Measurements from ENCODE around the gene ZNF362. TPM values are rescaled to one million over a fixed set of nuclear protein-coding genes. Genes with fewer than 3 reads are reported as not detected.

ZNF362 gene
- polyA plus RNA-seq, 1 of the 3 experiments (the other 2 are of a cell fraction) = 17.1 TPM

GRCh38 chr1:33349778-33350610, 93.7 kb downstream of the ZNF362 start:
- 4% methylated on average over 11 of the region's 104 CpGs for WGBS (ENCODE audit: low lambda C conversion rate)
- Histone ChIP-seq H3K9me2 (no peaks in the 10 kb centered on the region), H3K27ac (ENCODE audit: low read depth in 2 of 2, low read length in 1 of 2) (peak overlapping the region; percentile 75 to 94), H3K79me2 (ENCODE audit: insufficient read depth) (peaks cover 47% of the 10 kb centered on the region), H3K9me3 (no peaks in the 10 kb centered on the region), H4K20me1 (ENCODE audit: insufficient read depth) (peaks cover 3% of the 10 kb centered on the region; the same call in 1 of the 2 replicates), H3K4me1 (ENCODE audit: control insufficient read depth in 1 of 2, insufficient read depth in 2 of 2, low read depth in 1 of 2, low read length in 1 of 2) (peaks cover 21 to 35% of the 10 kb centered on the region in 2 experiments), H3K4me3 (ENCODE audit: low read depth in 2 of 2, low read length in 1 of 2) (peak overlapping the region; percentile 62 to 78), H2AFZ (ENCODE audit: low read depth) (peak overlapping the region; percentile 83), H3K4me2 (peak overlapping the region; percentile 98), H3K9ac (peak overlapping the region; percentile 81), H3K36me3 (replicated peaks in 1 of 2; ENCODE audit: control insufficient read depth in 1 of 2, insufficient read depth in 2 of 2, low read length in 1 of 2) (peaks cover 9 to 23% of the 10 kb centered on the region in 2 experiments), H3F3A (replicated peaks; ENCODE audit: insufficient read depth) (peaks cover 29% of the 10 kb centered on the region), H3K27me3 (ENCODE audit: insufficient read depth) (no peaks in the 10 kb centered on the region)
- ChIA-PET POLR2A (interaction anchor here (1.0 to 2.4 kb wide), 6 partner anchors 10 to 55 kb away, joined by 3 to 10 read pairs (median 4); partner anchors contain the start of gene A3GALT2), CTCF (interaction anchor here (3.6 kb wide), 1 partner anchor 13 kb away, joined by 27 read pairs; no protein-coding TSS in a partner anchor)
- peak; percentile 45; the same call in 1 of the 2 replicates for TF ChIP-seq GABPA (IDR thresholded peaks at IDR 0.05; ENCODE audit: low read depth)
- TF ChIP-seq RXRA (IDR thresholded peaks at IDR 0.05; ENCODE audit: borderline replicate concordance, low read depth) = no peak; the same call in 1 of the 2 replicates
- no peak for TF ChIP-seq NRF1 (IDR thresholded peaks at IDR 0.05; ENCODE audit: low read depth, low read length)
- TF ChIP-seq ELF1 (IDR thresholded peaks at IDR 0.05) = no peak
- peak; percentile 91 for TF ChIP-seq POLR2AphosphoS5 (IDR thresholded peaks at IDR 0.05; ENCODE audit: low read depth, low read length)
- TF ChIP-seq CTCF (IDR thresholded peaks at IDR 0.05) = no peak
- peak; percentile 68; the same call in 1 of the 2 replicates for TF ChIP-seq SIN3A (IDR thresholded peaks at IDR 0.05; ENCODE audit: borderline replicate concordance, low read depth, low read length)
- peak; percentile 49; the same call in 1 of the 2 replicates for TF ChIP-seq FOXJ3 (CRISPR knock-in tag; IDR thresholded peaks at IDR 0.05)
- TF ChIP-seq MXI1 (IDR thresholded peaks at IDR 0.05; ENCODE audit: low read depth, low read length) = peak; percentile 46; the same call in 1 of the 2 replicates
- no peak for TF ChIP-seq MEF2A (IDR thresholded peaks at IDR 0.05; ENCODE audit: borderline replicate concordance, low read depth)
- TF ChIP-seq TAF1 (IDR thresholded peaks at IDR 0.05; ENCODE audit: borderline replicate concordance, low read depth, low read length) = peak; percentile 50; the same call in 1 of the 2 replicates
- TF ChIP-seq RCOR1 (IDR thresholded peaks at IDR 0.05; ENCODE audit: low read length) = no peak
- TF ChIP-seq, protein P1, sequence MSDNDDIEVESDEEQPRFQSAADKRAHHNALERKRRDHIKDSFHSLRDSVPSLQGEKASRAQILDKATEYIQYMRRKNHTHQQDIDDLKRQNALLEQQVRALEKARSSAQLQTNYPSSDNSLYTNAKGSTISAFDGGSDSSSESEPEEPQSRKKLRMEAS (IDR thresholded peaks at IDR 0.05; ENCODE audit: low read depth) = peak; percentile 87
- TF ChIP-seq GATA2 (CRISPR knock-in tag; IDR thresholded peaks at IDR 0.05) = no peak
- DNase-seq = peak; percentile 98

Small RNA genes lying within 50 kb of the gene (small RNA-seq; reads per million reads assigned to genes)
- gene RN7SKP16 = 0 to 0.98 (median 0) reads per million in 7 experiments

Other genes starting within 250 kb of the ZNF362 start
- gene AK2, start 219.6 kb upstream of the ZNF362 start, polyA plus RNA-seq (2012; rRNA removed) = 191 and 212 TPM in 2 replicates
- gene AZIN2, start 175.3 kb upstream of the ZNF362 start, polyA plus RNA-seq (2012; rRNA removed) = 17.8 and 20.6 TPM in 2 replicates
- gene TRIM62, start 74.4 kb upstream of the ZNF362 start, polyA plus RNA-seq (2012; rRNA removed) = 2.5 and 4.4 TPM in 2 replicates
- gene A3GALT2, start 64.6 kb downstream of the ZNF362 start, polyA plus RNA-seq (2012; rRNA removed) = 0.07 TPM in 1 of 2 replicates, not detected in the other
- 69.5 and 98.7 TPM in 2 replicates for gene PHC2, start 174.6 kb downstream of the ZNF362 start, polyA plus RNA-seq (2012; rRNA removed)
- gene ZSCAN20, start 216.2 kb downstream of the ZNF362 start, polyA plus RNA-seq (2012; rRNA removed) = 2.1 TPM in 2 replicates

All from SK-N-SH (cell line).